Cortex of kidney (tissue), 1 donor: Measurements from ENCODE around the gene AFAP1.
A peak's percentile ranks its signal among the peaks of the same experiment; 100 is the strongest.

Experiments
- DNase-seq: peaks from one replicate; lab custom pipeline; 2025; lab: John Stamatoyannopoulos, UW

Gene AFAP1, protein sequence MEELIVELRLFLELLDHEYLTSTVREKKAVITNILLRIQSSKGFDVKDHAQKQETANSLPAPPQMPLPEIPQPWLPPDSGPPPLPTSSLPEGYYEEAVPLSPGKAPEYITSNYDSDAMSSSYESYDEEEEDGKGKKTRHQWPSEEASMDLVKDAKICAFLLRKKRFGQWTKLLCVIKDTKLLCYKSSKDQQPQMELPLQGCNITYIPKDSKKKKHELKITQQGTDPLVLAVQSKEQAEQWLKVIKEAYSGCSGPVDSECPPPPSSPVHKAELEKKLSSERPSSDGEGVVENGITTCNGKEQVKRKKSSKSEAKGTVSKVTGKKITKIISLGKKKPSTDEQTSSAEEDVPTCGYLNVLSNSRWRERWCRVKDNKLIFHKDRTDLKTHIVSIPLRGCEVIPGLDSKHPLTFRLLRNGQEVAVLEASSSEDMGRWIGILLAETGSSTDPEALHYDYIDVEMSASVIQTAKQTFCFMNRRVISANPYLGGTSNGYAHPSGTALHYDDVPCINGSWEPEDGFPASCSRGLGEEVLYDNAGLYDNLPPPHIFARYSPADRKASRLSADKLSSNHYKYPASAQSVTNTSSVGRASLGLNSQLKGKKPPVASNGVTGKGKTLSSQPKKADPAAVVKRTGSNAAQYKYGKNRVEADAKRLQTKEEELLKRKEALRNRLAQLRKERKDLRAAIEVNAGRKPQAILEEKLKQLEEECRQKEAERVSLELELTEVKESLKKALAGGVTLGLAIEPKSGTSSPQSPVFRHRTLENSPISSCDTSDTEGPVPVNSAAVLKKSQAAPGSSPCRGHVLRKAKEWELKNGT

DNA sequence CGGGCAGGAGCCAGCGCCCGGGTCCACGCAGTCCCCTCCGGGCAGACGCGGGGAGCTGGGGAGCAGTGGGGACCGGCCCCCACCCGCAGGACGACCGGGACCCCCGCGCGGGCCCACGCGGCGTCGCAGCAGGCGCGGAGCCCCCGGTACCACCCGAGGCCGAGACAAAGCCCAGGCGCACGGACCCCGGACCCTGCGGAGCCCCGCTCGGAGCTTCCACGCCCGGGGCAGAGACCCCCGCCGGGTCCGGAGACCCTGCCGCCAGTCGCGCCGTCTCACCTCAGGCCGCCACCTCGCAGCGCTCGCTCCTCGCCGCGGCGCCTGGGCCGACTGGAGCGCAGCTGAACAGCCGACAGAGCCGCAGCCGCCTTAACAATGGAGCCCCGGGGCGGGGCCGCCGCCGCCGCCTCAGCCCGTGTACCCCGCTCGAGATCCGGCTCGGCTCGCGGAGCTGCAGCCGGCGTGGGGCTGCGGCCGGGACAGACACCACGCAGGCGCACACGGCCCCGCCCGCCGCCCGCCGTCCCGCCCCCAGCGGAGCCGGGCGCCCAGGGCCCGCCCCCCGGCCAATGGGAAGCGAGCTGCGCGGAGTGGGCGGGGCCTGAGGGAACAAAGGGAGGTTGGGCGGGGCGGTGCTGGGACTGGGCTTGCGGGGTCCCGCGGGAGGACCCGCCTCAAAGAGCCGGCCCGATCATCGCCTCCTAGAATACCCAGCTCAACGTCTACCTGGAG, at the start of gene AFAP1:
Gene AFAP1 (minus strand): TSS at position 485 of the 732 bp plus-strand sequence. CDS start 67,783 bp downstream, outside the sequence.
- peak; percentile 38 for DNase-seq

DNA sequence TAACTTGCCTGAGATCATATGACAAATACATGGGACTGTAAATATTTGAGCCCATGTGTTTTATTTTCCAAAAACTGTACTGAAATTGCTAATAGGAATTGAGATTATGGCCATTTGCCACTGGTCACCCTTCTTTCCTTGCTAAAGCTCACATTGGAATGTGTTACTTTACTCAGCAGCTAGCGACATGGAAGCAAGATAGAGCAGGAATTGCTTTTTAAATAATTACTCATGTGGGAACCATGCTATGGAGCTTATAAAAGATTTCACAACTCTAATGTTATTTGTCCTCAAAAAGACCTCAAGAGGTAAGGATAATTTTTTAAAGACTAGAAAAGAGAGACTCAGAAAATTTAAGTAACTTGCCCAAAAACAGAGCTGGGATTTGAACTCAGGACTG, 48.8 kb upstream of the AFAP1 start:
- DNase-seq: no peak

DNA sequence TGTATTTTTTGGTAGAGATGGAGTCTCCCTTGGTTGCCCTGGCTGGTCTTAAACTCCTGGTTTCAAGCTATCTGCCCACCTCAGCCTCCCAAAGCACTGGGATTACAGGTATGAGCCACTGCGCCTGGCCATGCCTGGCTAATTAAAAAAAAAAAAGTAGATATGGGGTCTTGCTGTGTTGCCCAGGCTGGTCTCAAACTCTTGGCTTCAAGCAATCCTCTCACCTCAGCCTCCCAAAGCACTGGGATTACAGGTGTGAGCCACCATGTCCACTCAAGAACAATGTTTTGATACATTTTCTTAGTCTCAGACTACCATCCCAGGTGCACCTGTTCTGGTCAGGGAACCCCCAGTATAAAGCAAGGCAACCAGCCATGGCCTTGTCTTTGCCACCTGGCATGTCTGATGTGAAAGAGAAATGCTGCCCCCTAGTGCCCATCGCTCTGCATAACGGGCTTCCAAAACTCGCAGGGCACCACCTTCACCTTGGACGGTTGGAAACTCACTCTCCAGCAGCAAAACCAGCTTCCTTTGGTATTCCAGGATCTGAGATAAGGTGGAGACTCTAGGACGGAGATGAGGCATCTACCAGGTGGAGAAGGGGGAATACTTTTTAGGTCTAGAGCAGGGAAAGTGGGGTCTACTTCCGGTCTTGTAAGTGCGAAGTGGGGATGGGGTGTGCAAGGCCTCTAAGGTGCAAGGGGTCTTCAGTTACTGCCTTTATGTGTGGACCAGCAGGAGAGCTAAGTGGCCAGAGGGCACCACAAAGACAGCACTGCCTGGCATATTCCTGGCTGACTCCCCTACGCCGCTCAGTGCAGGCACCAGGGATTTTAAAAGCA, 47.7 kb upstream of the AFAP1 start:
- DNase-seq: no peak

DNA sequence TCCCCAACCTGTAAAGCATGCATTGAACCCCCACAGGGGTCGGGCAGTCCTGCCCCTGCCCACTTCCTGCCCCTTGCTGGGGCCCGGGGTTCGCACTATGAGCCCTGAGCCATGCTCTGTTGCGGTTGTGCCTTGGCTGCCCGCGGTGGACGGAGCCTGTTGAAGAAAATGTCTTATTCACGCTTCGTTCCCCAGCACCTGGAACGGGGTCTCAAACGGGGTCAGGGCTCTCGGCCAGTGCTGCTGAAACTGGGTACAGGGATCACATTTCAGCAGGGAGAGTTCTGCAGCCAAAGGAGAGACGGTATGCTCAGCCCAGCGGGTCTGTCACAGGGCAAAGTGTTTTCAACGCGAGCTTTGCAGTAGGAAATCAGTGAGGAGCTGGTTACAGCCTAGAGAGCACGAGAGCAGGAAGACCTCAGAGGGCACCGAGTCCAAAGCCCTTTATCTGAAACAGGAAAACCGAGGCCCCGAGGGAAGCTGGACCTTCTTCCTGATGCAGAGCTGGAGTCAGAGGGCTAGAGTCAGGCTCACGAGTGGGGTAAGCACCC, 46.3 kb upstream of the AFAP1 start:
- DNase-seq: no peak

DNA sequence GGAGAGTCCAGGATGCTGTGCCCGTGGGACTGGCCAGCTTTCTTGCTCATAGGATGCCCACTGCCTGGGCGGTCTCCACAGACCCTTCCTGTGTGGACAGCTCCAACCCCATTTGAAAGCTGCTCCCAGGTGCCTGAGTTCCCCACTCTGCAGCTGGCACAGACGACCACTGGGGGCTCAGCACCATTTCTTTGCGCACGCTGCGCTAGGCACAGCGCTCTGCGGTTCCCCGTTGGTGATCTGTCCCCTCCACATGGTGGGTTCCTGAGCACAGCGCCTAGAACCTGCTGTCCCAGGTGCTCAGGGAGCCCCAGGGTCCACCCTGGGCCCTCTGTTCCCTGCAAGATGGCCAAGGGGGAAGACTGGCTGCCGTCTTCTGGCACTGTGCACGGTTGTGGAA, 45.4 kb upstream of the AFAP1 start:
- DNase-seq: no peak

DNA sequence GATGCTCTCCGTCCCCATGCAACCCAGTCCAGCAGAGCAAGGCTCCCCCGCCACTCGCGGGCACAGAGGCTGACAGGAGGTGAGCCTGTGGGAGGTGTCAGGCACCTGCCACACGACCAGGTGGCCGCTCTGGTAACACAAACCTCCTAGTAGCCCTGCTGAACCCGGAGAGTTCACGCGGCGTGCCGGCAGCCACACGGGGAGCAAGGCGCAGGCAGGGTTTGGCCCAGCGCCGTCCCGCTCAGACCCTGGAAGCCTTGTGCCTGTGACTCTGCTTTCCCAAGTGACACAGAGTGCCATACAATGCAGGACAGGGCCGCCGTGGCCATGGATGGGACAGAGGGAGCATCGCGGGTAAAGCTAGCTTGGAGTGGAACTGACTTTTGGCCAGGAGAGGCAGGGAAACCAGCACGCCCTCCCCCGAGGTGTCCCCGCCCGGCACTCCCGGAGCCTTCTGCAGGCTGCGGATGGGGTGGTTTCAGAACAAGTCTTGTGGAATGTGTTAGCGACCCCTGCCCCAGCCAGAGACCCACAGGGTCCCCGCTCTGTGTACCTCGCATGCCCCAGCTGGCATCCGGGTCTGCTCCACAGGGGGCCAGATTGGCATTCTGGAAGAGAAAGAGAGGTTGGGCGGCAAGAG, 44.7 kb upstream of the AFAP1 start:
- DNase-seq: no peak

DNA sequence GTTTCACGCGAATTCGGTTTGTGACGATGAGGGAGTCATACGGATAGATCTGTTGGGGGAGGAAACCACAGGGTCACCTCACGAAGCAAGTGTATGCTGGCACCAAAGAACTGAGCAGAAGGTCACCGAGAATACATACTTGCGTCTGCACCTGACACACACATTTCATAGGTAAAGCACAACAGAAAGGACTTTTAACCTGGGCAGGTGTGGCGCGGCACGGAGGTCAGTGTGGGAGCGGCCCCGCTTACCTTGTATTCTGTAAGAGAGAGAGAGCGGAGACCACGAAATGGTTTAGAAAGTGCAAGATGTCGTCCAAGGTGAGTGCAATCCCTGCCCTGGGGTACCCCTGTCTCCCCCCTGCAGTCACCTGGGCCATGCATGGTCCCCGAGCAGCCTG, 43.6 kb upstream of the AFAP1 start:
- DNase-seq: no peak

DNA sequence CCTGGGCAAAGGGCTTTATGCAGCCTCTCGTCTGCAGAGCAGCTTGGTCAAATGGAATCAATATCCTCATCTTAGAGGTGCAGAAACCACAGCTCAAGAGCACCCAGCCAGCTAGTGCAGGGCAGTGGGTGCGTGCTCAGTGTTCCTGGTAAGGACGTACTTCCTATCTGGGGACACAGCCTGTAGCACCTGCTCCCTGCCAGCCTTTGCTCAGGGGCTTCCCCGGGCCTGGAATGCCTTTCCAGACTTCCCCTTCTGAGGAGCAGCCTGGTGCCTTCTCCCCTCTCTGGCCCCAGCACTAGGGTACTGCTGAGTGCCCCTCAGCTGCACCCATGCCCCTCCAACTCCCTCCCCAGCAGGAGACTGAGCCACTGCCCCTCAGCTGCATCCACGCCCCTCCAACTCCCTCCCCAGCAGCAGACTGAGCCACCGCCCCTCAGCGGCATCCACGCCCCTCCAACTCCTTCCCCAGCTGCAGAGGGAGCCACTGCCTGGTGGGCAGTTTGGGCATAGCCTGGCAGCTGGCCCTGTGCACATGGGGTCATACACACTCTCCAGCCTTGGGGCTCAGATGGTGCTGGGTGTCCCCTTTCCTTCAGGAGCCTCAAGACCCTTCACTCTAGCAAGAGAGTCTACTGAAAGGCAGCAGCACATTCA, 42.2 kb upstream of the AFAP1 start:
- no peak for DNase-seq

DNA sequence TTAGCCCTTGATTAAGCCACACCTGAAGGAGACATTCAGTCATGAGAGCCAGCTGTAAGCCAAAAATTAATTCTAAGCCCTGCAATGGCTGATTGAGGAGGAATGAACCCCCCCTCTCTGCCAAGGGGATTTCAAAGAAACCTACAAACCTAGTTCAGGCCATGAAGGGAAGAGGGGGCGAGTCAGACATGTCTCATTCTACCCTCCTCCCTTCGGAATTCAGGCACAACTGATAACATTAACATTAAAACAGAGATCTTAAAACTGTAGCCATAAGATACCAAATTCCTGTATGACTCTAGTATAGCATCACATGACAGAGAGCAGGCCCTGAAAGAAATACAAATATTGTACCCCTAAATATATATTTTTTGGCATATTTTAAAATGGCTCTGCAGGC, 40.4 kb upstream of the AFAP1 start:
- no peak for DNase-seq

DNA sequence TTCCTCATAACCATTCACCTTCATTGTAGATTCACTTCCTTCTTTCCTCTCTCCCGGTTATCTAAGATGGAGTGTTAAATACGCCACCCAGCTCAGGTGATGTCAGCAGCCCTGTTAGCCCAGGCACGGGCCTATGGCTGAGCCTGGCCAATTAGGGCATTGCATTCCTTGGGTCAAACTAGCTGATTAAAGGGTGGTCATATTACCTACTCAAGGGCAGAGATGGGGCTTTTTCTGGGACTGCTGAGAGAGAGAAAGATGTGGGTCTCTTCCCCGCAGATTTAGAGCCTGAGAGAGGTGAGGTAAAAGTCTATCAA, 39.9 kb upstream of the AFAP1 start:
- no peak for DNase-seq

DNA sequence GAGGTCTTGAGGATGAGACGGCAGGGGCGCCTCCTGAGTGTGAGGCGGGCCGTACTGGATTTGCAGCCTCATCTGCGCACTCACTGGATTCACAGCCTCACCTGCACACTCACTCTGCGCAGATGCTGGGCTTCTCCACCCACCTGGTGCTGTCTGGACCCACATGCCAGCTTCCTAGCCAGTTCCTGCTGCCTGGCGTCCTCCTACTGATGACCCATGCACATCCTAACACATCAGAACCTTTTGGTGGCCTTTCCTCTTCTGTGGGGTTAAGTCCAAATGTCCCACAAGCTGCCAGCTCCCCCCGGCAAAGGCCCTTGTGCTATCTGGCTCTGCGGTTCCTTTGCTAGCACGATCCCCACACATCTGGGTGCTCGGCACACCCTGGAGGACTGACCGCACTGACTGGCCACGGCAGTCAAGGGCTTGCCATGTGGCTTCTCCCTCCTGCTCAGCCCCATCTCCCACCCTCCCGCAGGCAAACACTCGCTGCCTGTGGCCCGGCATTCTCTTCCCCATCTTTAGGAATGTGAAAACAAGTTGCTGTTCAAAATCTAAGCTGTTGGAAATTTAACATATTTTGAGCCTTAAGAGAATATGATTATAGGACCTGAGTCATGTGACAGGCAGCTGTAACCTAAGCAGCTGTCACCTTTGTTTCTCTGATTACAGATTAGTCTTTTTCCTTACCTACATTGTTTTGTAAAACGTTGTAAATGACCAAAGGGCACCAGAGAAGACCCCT, 39.4 kb upstream of the AFAP1 start:
- no peak for DNase-seq

DNA sequence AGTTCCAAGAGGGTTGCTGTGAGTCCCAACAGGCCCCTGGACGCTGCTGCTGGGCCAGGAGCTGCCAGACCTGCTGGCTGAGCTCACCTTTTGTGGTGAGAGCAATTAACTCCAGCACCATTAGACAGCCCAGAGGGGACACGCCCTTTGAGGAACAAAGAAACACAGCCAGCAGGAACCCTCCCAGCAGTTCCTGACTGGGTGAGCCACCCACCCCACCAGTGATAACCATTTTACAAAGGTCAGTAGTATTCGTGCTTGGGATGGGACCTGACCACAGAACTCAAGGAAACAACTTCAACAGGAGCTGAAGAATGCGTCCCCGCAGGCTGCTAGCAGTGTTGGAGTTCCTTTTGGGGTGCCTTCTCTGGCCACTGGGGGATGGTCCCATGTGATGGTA, 38.8 kb upstream of the AFAP1 start:
- DNase-seq: no peak

DNA sequence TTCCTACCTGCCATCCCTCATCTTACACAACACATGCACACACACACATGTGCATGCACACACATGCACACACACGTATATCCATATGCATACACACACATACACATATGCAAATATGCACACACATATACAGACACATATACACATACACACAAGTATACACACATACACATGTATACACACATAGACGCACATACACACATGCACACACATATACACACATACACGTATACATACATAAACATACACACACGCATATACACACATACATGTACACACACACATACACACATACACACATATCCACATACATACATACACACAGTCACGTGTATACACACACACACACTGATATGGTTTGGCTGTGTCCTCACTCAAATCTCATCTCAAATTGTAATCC, 37.0 kb upstream of the AFAP1 start:
- DNase-seq: no peak

DNA sequence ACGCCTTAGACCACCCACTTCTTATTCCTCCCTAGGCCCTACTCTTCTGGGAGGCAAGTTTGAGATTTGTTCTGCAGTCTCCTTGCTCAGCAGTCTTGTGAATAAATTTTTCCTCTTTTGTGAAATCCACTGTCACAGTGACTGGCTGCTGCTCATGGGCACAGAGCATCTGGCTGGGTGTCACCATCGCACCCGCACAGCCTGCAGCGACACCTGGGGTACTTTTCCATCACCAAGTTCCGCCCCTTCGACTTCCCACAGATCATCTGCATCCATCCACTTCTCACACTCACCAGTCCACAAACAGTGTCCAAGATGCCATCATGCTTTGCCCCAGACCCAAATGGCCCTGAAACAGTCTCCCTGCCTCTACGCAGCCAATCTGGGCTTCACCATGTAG, 36.4 kb upstream of the AFAP1 start:
- DNase-seq: no peak

DNA sequence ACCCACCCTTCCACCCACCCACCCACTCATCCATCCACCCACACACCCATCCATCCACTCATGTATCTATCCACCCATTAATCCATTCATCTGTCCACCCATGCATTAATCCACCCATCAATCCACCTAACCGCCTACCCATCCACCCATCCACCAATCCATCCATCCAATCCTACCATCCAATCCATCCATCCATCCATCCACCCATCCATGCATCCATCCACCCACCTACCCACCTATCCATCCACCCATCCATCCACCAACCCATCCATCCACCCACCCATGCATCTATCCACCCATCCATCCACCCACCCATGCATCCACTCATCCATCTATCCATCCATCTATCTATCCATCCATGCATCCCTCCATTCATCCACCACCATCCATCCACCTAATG, 34.8 kb upstream of the AFAP1 start:
- no peak for DNase-seq

DNA sequence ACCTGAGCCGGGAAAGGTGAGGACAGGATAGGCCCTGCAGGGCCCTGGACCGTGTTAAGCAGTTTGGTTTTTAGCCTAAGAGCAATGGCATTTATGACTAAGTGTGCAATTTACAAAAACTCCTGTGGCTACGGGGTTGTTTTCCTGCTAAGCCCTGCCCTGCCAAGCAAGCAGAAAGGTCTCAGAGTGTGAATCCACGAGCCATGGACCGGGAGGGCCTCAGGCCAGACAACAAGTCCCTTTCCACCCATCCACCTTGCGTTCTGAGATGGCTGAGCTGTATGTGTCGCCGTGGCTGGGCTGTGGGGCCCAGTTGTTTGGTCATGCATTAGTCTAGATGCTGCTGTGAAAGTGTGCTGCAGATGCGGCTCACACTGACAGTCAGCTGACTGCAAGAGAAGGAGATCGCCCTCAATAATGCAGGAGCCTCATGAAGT, 33.9 kb upstream of the AFAP1 start:
- no peak for DNase-seq

DNA sequence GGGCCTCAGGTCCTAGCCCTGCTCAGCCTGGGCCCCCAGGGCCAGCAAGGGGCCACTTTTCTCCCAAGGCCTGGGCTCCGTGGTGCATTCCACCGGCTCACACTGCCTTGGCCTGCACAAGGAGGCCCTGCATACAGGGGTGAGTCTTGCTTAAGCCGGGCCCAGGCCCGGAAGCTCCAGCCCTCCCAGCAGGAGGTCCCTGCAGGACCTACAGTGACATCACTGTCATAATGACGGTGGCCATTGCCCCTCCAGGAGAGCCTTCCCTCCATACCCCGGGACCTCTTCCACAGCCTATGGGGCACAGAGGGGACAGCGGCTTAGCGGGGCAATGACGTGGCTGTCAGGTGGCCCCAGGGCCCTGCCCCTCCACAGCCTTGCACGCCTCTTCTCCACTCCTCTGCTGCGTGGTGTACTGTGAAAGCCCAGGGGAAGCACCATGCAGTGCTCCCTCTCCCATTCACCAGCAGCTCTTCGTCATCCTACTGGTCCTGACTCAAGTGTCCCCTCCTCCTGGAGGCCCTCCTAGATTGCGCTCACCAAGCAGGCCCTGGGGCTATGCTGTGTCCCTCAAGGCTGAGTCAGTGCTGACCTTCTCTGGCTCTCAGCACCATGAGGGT, 32.3 kb upstream of the AFAP1 start:
- DNase-seq: no peak

DNA sequence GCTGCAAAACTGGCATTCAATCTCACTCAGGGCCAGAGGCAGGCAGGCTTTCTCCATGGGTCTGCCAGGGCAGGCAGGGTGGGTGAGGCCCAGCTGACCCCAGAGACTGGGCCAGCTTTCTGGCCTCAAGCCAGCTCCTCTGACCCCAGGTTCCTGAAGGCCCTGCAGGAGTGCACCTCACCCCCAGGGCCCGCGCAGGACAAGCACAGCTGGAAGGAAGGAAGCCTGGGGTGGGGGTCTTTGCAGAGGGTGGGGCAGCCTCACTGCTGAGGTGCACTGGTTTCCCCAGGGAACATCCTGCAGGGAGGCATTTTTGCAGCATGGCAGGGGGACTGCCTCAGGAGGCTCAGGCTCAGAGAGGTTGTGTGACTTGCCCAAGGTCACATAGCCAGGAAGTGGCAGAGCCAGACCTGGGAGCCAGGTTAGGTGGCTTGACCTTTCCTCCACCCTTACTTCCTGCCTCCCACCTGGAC, 31.5 kb upstream of the AFAP1 start:
- DNase-seq: no peak

DNA sequence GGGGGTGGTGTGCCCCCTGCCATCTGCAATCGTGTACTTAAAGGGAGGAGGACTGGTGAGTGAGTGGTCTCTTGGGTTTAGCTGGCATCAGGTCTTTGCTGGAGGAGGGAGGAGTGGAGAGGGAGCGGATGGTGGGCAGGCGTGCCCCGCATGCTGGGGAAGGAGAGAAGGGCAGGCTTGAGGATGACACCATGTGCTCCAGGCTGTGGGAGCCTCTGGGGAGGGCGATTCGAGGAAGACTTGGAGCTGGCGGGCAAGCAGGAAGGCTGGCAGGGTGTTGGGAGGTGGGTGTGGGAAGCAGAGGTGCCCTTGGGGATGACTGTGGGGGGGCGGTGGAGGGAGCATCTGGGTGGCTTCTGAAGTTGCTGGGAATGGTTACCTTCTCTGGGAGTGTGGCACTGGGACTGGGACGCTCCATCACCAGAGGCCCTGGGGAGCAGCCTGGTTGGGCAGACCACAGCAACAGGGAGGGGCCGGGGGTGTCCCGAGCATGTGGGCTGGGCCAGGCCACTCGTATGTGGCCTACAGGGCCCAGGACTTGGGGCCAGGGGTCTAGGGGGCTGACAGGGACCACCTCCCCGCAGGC, 30.8 kb upstream of the AFAP1 start:
- DNase-seq: no peak
